NT2/D1 (cell line): ENCODE measurements around the gene DGKE.

Experiments used
- YY1 ChIP-seq: IDR thresholded peaks from 2 replicates; pipeline ENCODE4 v1.6.1; 2011; ENCODE audit not compliant: insufficient read length, insufficient read depth
- ZNF274 ChIP-seq: IDR thresholded peaks from 2 replicates; pipeline ENCODE4 v1.6.1; 2011; ENCODE audit warnings: mild to moderate bottlenecking, low read depth, low read length

- no peak for TF ChIP-seq YY1
- TF ChIP-seq ZNF274: no peak
Measured at GRCh38 chr17:56803071-56803470, 30.9 kb upstream of the DGKE start.
